Medulla oblongata (tissue), 1 donor: ENCODE data around the gene PRKACG.
"Not testable (repeated sequence)": the region's sequence is repeated elsewhere in the genome, so short reads cannot be mapped to it uniquely, and the experiment has no call there.

ENCODE experiments used
- DNase-seq: peaks from one replicate; pipeline ENCODE4 v3.0.0-alpha.2; 2015; ENCODE audit errors: extremely low spot score

Gene PRKACG

GRCh38 chr9:69014013-69014412, at the start of gene PRKACG:
TSS of gene PRKACG (minus strand) at chr9:69014113. CDS start at chr9:69014092, 21 bp downstream.
- no peak for DNase-seq

- DNase-seq, result no peak
Observed at GRCh38 chr9:69062195-69062594, 48.3 kb upstream of the PRKACG start.

- DNase-seq, result no peak
Observed at GRCh38 chr9:69060766-69061165, 46.9 kb upstream of the PRKACG start.

- no peak for DNase-seq
Observed at GRCh38 chr9:69058101-69058500, 44.2 kb upstream of the PRKACG start.

GRCh38 chr9:69056191-69056815, 42.4 kb upstream of the PRKACG start:
- DNase-seq, result no peak

GRCh38 chr9:69054989-69055388, 41.1 kb upstream of the PRKACG start:
- DNase-seq, result no peak

GRCh38 chr9:69050936-69051335, 37.0 kb upstream of the PRKACG start:
- not testable (repeated sequence) for DNase-seq

- no peak for DNase-seq
Observed at GRCh38 chr9:69049094-69049493, 35.2 kb upstream of the PRKACG start.

GRCh38 chr9:69047371-69047770, 33.5 kb upstream of the PRKACG start:
- DNase-seq, result no peak

- DNase-seq, result no peak
Observed at GRCh38 chr9:69046723-69047122, 32.8 kb upstream of the PRKACG start.

GRCh38 chr9:69045821-69046220, 31.9 kb upstream of the PRKACG start:
- no peak for DNase-seq

- no peak for DNase-seq
Observed at GRCh38 chr9:69044240-69045219, 30.6 kb upstream of the PRKACG start.

GRCh38 chr9:69040646-69041045, 26.7 kb upstream of the PRKACG start:
- no peak for DNase-seq

GRCh38 chr9:69036799-69037198, 22.9 kb upstream of the PRKACG start:
- no peak for DNase-seq

GRCh38 chr9:69036309-69036708, 22.4 kb upstream of the PRKACG start:
- DNase-seq, result peak; percentile 11

GRCh38 chr9:69035438-69036308, 21.8 kb upstream of the PRKACG start, which contains the start of gene FXN:
TSS of gene FXN (plus strand) at chr9:69035752. CDS start at chr9:69035783, 31 bp downstream.
- peak; percentile 77 for DNase-seq

GRCh38 chr9:69034071-69034470, 20.2 kb upstream of the PRKACG start:
- no peak for DNase-seq

- DNase-seq, result no peak
Observed at GRCh38 chr9:69030851-69031645, 17.1 kb upstream of the PRKACG start.

GRCh38 chr9:69029535-69029934, 15.6 kb upstream of the PRKACG start:
- DNase-seq, result no peak

- no peak for DNase-seq
Observed at GRCh38 chr9:69028754-69029153, 14.8 kb upstream of the PRKACG start.
